NOMO-1 (cell line): ENCODE results near the gene WFIKKN1.

Experiments used
- DNase-seq, 2 experiments: peaks; one replicate each; lab custom pipeline; 2025; ENCODE audit not compliant: unreplicated experiment in 2 of 2; lab: John Stamatoyannopoulos, UW

The WFIKKN1 gene

GRCh38 chr16:682493-683395 is 52.0 kb downstream of the WFIKKN1 start:
- no peak for DNase-seq

DNA sequence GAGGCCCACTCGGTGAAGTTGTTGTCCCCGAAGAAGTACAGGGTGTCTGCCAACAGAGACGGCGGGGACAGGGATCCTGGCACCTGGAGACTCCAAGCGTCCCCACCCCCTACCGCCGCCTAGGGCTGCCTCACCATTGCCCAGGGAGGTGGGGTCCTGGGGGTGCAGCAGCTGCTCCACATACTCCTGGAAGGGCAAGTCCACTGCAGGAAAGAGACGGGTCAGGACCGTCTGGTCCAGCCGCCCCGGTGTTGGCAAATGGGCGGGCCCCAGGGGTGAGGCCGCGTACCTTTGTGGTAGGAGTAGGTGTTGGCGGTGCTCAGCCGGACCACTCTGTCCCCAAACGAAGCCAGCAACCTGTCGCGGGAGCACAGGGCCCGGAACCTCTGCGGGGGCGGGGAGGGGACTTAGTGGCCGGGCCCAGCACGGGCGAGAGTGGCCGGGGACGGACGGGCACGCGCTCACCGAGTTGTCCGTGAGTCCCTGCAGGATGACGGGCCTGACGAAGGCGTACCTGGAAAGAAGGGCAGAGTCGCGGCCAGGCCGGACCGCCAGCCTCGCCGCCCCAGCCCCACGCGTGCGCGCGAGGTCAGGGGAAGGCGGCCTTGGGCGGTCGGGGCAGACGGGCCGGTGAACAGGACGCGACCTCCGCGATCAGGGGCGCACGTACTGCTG is 52.7 kb downstream of the WFIKKN1 start:
- DNase-seq, result no peak
